Gastroesophageal sphincter (tissue), 4 donors: Measurements from ENCODE around the gene EGR4. TPM values are rescaled to one million over a fixed set of nuclear protein-coding genes. Genes with fewer than 3 reads are reported as not detected.

Source experiments
- ATAC-seq: fragments of 150-250 bp; one replicate; pipeline ENCODE4 v1.9.1; 2016; ENCODE audit warnings: mild to moderate bottlenecking, moderate library complexity
- H3K27ac ChIP-seq, 4 donors: fragments of 200-600 bp; sonication (generic) in 3 of 4; 1 replicate in 3 of 4; 2 replicates in 1 of 4; pipeline ENCODE4 v1.5.1; 2016 to 2019
- H3K27me3 ChIP-seq: fragments of 200-600 bp; sonication (generic); one replicate; pipeline ENCODE4 v1.5.1; 2019
- H3K36me3 ChIP-seq, 2 donors: fragments of 200-600 bp; sonication (generic); one replicate each; pipeline ENCODE4 v1.5.1; 2019; ENCODE audit warnings: control low read depth in 1 of 2
- H3K4me1 ChIP-seq, 3 donors: fragments of 200-600 bp; sonication (generic); 1 replicate in 2 of 3; 2 replicates in 1 of 3; pipeline ENCODE4 v1.5.1; 2016 to 2019; ENCODE audit warnings: control low read depth in 2 of 3
- H3K4me3 ChIP-seq, 2 donors: fragments of 200-600 bp; sonication (generic); one replicate each; pipeline ENCODE4 v1.5.1; 2019; ENCODE audit warnings: mild to moderate bottlenecking in 1 of 2, moderate library complexity in 1 of 2
- H3K9me3 ChIP-seq, 3 donors: fragments of 200-600 bp; sonication (generic); one replicate each; pipeline ENCODE4 v1.5.1; 2017 to 2019; ENCODE audit warnings: control low read depth in 2 of 3
- CTCF ChIP-seq, 4 experiments: fragments of 200-600 bp in 2 of 4; fragments of 450-650 bp in 2 of 4; sonication (generic) in 1 of 4; IDR thresholded peaks; one replicate each; pipeline ENCODE4 v1.5.1; 2017 to 2019; ENCODE audit warnings: antibody characterized with exemption in 4 of 4, mild to moderate bottlenecking in 2 of 4, moderate library complexity in 2 of 4
- EP300 ChIP-seq: sonication (generic); formaldehyde crosslinking; IDR thresholded peaks from one replicate; pipeline ENCODE4 v1.6.1; 2017; ENCODE audit warnings: antibody characterized with exemption, mild to moderate bottlenecking
- POLR2A ChIP-seq, 2 donors: fragments of 450-650 bp; IDR thresholded peaks; one replicate each; pipeline ENCODE4 v1.6.1; 2017; ENCODE audit warnings: antibody characterized with exemption in 2 of 2, mild to moderate bottlenecking in 2 of 2, moderate library complexity in 1 of 2
- POLR2AphosphoS5 ChIP-seq: sonication (generic); formaldehyde crosslinking; IDR thresholded peaks from one replicate; pipeline ENCODE4 v1.6.1; 2017; ENCODE audit warnings: antibody characterized with exemption
- WGBS, 2 donors: methylation state at CpG; one replicate each; pipeline ENCODE4 v1.1.5; 2018; ENCODE audit warnings: low coverage in 1 of 2; 5-methylcytosine and 5-hydroxymethylcytosine counted together
- total RNA-seq, 4 donors: library from RNA; depleted of rRNA; stranded (reverse); fragments of >200 nt; gene quantifications; one replicate each; pipeline ENCODE4 v1.1.0, GENCODE V29; 2016

The EGR4 gene
- total RNA-seq: not detected

- Histone ChIP-seq H3K4me3 (peak within 1 kb of the TSS; percentile 23 to 49), H3K27ac (no peak within 1 kb of the TSS), H3K27me3 (peaks cover 100% of the 10 kb centered on the region), H3K9me3 (no peaks in the 10 kb centered on the region), H3K36me3 (no peaks in the 10 kb centered on the region), H3K4me1 (peaks cover 0 to 31% (median 10%) of the 10 kb centered on the region in 3 donors)
- ATAC-seq: no peak
- TF ChIP-seq CTCF (IDR thresholded peaks at IDR 0.05) (peak in 1 of 4 experiments; percentile 4), POLR2A (IDR thresholded peaks at IDR 0.05) (no peak)
- 0 to 7% methylated on average over 4 of the region's 45 CpGs for WGBS, 2 donors
Observed at GRCh38 chr2:73293534-73294171, at the start of gene EGR4. EGR4 (minus strand) TSS chr2:73293548; CDS start chr2:73293317, 231 bp downstream.

GRCh38 chr2:73341039-73341438, 47.7 kb upstream of the EGR4 start:
- ATAC-seq: no peak
- H3K36me3 ChIP-seq: no peaks in the 10 kb centered on the region
- peaks cover 0 to under 1% (median 0%) of the 10 kb centered on the region in 3 donors for H3K9me3 ChIP-seq
- peaks cover under 1% of the 10 kb centered on the region for H3K27me3 ChIP-seq
- H3K4me3 ChIP-seq: no peak overlapping the region
- H3K27ac ChIP-seq: no peak overlapping the region
- WGBS, 2 donors: 54 to 57% methylated on average over 2 to 3 of the region's 3 CpGs
- TF ChIP-seq EP300 (no peak), CTCF (IDR thresholded peaks at IDR 0.05) (no peak)
- H3K4me1 ChIP-seq: no peaks in the 10 kb centered on the region

GRCh38 chr2:73339201-73339600, 45.9 kb upstream of the EGR4 start:
- Histone ChIP-seq H3K9me3 (peaks cover 0 to 18% (median 0%) of the 10 kb centered on the region in 3 donors), H3K4me3 (no peak overlapping the region), H3K27me3 (no peaks in the 10 kb centered on the region), H3K27ac (no peak overlapping the region), H3K4me1 (no peaks in the 10 kb centered on the region), H3K36me3 (no peaks in the 10 kb centered on the region)
- ATAC-seq: no peak
- TF ChIP-seq EP300 (no peak), POLR2A (IDR thresholded peaks at IDR 0.05) (no peak), CTCF (IDR thresholded peaks at IDR 0.05) (no peak), POLR2AphosphoS5 (no peak)
- WGBS, 2 donors: 50 to 82% methylated on average over 1 to 3 of the region's 3 CpGs

- Histone ChIP-seq H3K4me1 (no peaks in the 10 kb centered on the region), H3K36me3 (no peaks in the 10 kb centered on the region), H3K9me3 (peaks cover 0 to 26% (median 4%) of the 10 kb centered on the region in 3 donors), H3K4me3 (no peak overlapping the region), H3K27ac (no peak overlapping the region), H3K27me3 (no peaks in the 10 kb centered on the region)
- no peak for ATAC-seq
- TF ChIP-seq EP300: no peak
- no peak for TF ChIP-seq POLR2AphosphoS5
- TF ChIP-seq CTCF (IDR thresholded peaks at IDR 0.05): no peak
- no peak for TF ChIP-seq POLR2A (IDR thresholded peaks at IDR 0.05)
- WGBS, 2 donors: 34 to 36% methylated on average over 3 of the region's 3 CpGs
Observed at GRCh38 chr2:73337828-73338227, 44.5 kb upstream of the EGR4 start.

- H3K4me1 ChIP-seq: no peaks in the 10 kb centered on the region
- no peaks in the 10 kb centered on the region for H3K27me3 ChIP-seq
- no peak overlapping the region for H3K4me3 ChIP-seq
- WGBS, 2 donors: 100% methylated on average over 1 of the region's 1 CpG
- peaks cover 0 to 26% (median 4%) of the 10 kb centered on the region in 3 donors for H3K9me3 ChIP-seq
- no peaks in the 10 kb centered on the region for H3K36me3 ChIP-seq
- ATAC-seq: no peak
- TF ChIP-seq POLR2AphosphoS5 (no peak), POLR2A (IDR thresholded peaks at IDR 0.05) (no peak), EP300 (no peak), CTCF (IDR thresholded peaks at IDR 0.05) (no peak)
- H3K27ac ChIP-seq: no peak overlapping the region
Observed at GRCh38 chr2:73334620-73335019, 41.3 kb upstream of the EGR4 start.
